Measurements from ENCODE around the gene AK1. TPM values are rescaled to one million over a fixed set of nuclear protein-coding genes. Genes with fewer than 3 reads are reported as not detected.

AK1 gene
- total and polyA plus RNA-seq, 10 of the 15 experiments (the other 5 are each of a cell fraction or from before 2014, with no cell fraction given): 0.23 to 3.1 (median 1.8) TPM

DNA sequence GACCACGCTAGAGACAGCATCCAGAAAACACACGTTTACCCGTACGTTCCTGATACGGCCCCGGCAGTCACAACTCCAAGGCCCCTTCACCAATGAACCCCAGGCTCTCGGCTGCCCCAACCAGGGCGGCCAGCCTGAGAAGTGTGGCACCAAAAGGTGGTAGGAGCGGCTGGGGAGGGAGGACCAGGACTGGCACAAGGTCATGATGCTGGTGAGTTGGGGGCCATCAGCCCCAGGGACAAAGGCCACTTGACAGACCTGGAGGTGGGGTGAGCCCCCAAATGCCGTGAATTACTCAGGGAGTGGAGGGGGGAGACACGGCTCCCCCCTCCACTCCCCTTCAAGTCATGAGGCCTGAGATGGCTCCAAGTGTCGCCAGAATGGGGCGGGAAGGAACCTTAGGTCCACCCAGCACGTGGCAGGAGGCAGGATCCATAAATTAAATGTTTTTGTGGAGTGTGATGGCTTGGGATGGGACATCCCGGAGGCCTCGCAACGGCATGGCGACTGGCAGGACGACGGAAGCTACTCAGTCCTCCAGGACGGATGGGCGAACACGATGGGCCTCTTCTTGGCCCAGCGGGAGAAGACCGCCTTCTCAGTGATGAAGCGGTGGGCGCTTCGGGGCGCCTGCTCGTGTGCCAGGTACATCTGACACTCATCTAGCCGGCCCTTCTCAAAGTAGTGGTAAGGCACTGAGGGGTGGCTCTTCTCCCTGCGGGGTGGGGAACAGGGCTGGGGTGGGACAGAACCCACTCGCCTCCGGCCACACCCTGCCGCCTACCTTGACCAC is 30.6 kb upstream of the AK1 start:
- Histone ChIP-seq H3K36me3 (ENCODE audit: control insufficient read depth in 2 of 2, insufficient read depth in 2 of 2, low read length in 1 of 2) (peaks cover 10 to 21% of the 10 kb centered on the region in 2 experiments; a peak in 2 of 4 replicates), H3K4me3 (no peak overlapping the region), H4K20me1 (ENCODE audit: control insufficient read depth, insufficient read depth) (no peaks in the 10 kb centered on the region), H2AFZ (ENCODE audit: control insufficient read depth, low read depth, low read length) (no peak overlapping the region), H3K27ac (ENCODE audit: control insufficient read depth, insufficient read depth) (no peak overlapping the region), H3K4me2 (ENCODE audit: control insufficient read depth, insufficient read depth) (no peak overlapping the region), H3K4me1 (ENCODE audit: control insufficient read depth, insufficient read depth, low read length) (peaks cover 67% of the 10 kb centered on the region), H3K27me3 (replicated peaks in 1 of 2; ENCODE audit: control insufficient read depth in 2 of 2, insufficient read depth in 2 of 2, low read length in 1 of 2) (no peaks in the 10 kb centered on the region), H3K9ac (ENCODE audit: control insufficient read depth, insufficient read depth, low read length) (no peak overlapping the region), H3K9me3 (replicated peaks; ENCODE audit: control insufficient read depth, insufficient read depth, low read length) (no peaks in the 10 kb centered on the region), H3K79me2 (ENCODE audit: control insufficient read depth, insufficient read depth, low read length) (peaks cover 15% of the 10 kb centered on the region)
- ChIA-PET RAD21 (ENCODE audit: unreplicated experiment) (interaction anchor here (2.8 kb wide), 1 partner anchor 173 kb away, joined by 11 read pairs; the partner anchor contains the start of gene TOR2A), CTCF (no interaction called here), SMC1A (ENCODE audit: uncharacterized antibody, unreplicated experiment) (interaction anchor here (4.9 kb wide), 1 partner anchor 9 kb away, joined by 37 read pairs; the partner anchor contains the start of gene ST6GALNAC4), POLR2A (interaction anchor here (0.7 to 11.0 kb wide), 3 partner anchors 7 to 107 kb away, joined by 3 to 166 read pairs (median 4); partner anchors contain the start of gene ST6GALNAC4)
- 87% methylated on average over 35 of the region's 35 CpGs for WGBS (ENCODE audit: insufficient coverage, insufficient replicate concordance, low lambda C conversion rate, missing lambda C conversion rate)
- BruUV-seq (replicated peaks): no TSS peak
- peak; percentile 34; the same call in 1 of the 2 replicates for TF ChIP-seq POLR2A (IDR thresholded peaks at IDR 0.05; ENCODE audit: low read depth, low read length)
- no peak for TF ChIP-seq BCL11A (IDR thresholded peaks at IDR 0.05; ENCODE audit: low read depth, low read length)
- in situ Hi-C loops (cut with MboI): no loop called here
- intact Hi-C loops (cut with micrococcal nuclease; ENCODE audit: unreplicated experiment): no loop called here
- DNase-seq (ENCODE audit: low read depth, low spot score) (no peak), ATAC-seq (no peak), FAIRE-seq (no peak)

DNA sequence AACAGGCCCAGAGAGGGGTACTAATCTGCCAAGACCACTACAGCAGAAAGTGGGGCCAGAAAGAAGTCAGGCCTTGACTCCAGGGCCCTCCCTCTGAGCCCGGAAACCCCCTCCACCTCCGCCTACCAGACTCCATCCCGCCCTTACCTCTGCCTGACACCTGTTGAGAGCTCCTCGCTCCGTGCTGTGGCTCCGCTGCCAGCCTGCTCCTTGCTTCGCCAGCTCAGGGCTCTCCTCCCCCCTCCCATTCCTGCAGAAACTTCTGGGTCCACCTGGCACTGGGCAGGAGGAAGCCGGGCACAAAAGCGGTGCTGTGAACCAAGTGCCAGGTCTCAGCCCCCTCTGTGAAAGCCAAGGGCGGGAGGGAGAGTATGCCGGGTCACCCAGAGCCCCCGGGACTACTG is 28.3 kb upstream of the AK1 start:
- H3K27ac ChIP-seq (ENCODE audit: control insufficient read depth, insufficient read depth): peak overlapping the region; percentile 90
- SMC1A ChIA-PET (ENCODE audit: uncharacterized antibody, unreplicated experiment): interaction anchor here (1.0 to 4.9 kb wide), 6 partner anchors 11 to 126 kb away, joined by 3 to 37 read pairs (median 5); partner anchors contain the start of gene ST6GALNAC4
- RAD21 ChIA-PET (ENCODE audit: unreplicated experiment): interaction anchor here (0.7 to 10.1 kb wide), 6 partner anchors 8 to 171 kb away, joined by 3 to 92 read pairs (median 6); partner anchors contain the start of genes SH2D3C, ST6GALNAC4 and TOR2A
- no peak for DNase-seq (ENCODE audit: low read depth, low spot score)
- peak overlapping the region; percentile 57 for H3K9ac ChIP-seq (ENCODE audit: control insufficient read depth, insufficient read depth, low read length)
- POLR2A ChIA-PET: interaction anchor here (0.5 to 11.0 kb wide), 9 partner anchors 10 to 474 kb away, joined by 3 to 166 read pairs (median 4); partner anchors contain the start of genes CDK9, SH2D3C and ST6GALNAC4
- intact Hi-C loops (cut with micrococcal nuclease; ENCODE audit: unreplicated experiment) (no loop called here), in situ Hi-C loops (cut with MboI) (no loop called here)
- H3K79me2 ChIP-seq (ENCODE audit: control insufficient read depth, insufficient read depth, low read length): peaks cover 8% of the 10 kb centered on the region
- H3K4me3 ChIP-seq: 0 out of 2 replicates have a peak overlapping the region, but pooled peaks have one; percentile 5
- no peak overlapping the region for H2AFZ ChIP-seq (ENCODE audit: control insufficient read depth, low read depth, low read length)
- H3K4me2 ChIP-seq (ENCODE audit: control insufficient read depth, insufficient read depth): peak overlapping the region; percentile 75
- CTCF ChIA-PET: interaction anchor here (0.7 to 1.6 kb wide), 9 partner anchors 10 to 122 kb away, joined by 3 to 18 read pairs (median 4); partner anchors contain the start of gene ST6GALNAC4
- H3K36me3 ChIP-seq (ENCODE audit: control insufficient read depth in 2 of 2, insufficient read depth in 2 of 2, low read length in 1 of 2): peaks cover 3 to 13% of the 10 kb centered on the region in 2 experiments; a peak in 2 of 4 replicates
- 2% methylated on average over 12 of the region's 12 CpGs for WGBS (ENCODE audit: insufficient coverage, insufficient replicate concordance, low lambda C conversion rate, missing lambda C conversion rate)
- H3K9me3 ChIP-seq (replicated peaks; ENCODE audit: control insufficient read depth, insufficient read depth, low read length): no peaks in the 10 kb centered on the region
- no peaks in the 10 kb centered on the region for H3K27me3 ChIP-seq (replicated peaks in 1 of 2; ENCODE audit: control insufficient read depth in 2 of 2, insufficient read depth in 2 of 2, low read length in 1 of 2)
- H4K20me1 ChIP-seq (ENCODE audit: control insufficient read depth, insufficient read depth): no peaks in the 10 kb centered on the region
- BruUV-seq (replicated peaks): no TSS peak
- peak; percentile 67 for ATAC-seq
- H3K4me1 ChIP-seq (ENCODE audit: control insufficient read depth, insufficient read depth, low read length): peaks cover 61% of the 10 kb centered on the region
- peak; percentile 69 for FAIRE-seq
- TF ChIP-seq, protein P1, sequence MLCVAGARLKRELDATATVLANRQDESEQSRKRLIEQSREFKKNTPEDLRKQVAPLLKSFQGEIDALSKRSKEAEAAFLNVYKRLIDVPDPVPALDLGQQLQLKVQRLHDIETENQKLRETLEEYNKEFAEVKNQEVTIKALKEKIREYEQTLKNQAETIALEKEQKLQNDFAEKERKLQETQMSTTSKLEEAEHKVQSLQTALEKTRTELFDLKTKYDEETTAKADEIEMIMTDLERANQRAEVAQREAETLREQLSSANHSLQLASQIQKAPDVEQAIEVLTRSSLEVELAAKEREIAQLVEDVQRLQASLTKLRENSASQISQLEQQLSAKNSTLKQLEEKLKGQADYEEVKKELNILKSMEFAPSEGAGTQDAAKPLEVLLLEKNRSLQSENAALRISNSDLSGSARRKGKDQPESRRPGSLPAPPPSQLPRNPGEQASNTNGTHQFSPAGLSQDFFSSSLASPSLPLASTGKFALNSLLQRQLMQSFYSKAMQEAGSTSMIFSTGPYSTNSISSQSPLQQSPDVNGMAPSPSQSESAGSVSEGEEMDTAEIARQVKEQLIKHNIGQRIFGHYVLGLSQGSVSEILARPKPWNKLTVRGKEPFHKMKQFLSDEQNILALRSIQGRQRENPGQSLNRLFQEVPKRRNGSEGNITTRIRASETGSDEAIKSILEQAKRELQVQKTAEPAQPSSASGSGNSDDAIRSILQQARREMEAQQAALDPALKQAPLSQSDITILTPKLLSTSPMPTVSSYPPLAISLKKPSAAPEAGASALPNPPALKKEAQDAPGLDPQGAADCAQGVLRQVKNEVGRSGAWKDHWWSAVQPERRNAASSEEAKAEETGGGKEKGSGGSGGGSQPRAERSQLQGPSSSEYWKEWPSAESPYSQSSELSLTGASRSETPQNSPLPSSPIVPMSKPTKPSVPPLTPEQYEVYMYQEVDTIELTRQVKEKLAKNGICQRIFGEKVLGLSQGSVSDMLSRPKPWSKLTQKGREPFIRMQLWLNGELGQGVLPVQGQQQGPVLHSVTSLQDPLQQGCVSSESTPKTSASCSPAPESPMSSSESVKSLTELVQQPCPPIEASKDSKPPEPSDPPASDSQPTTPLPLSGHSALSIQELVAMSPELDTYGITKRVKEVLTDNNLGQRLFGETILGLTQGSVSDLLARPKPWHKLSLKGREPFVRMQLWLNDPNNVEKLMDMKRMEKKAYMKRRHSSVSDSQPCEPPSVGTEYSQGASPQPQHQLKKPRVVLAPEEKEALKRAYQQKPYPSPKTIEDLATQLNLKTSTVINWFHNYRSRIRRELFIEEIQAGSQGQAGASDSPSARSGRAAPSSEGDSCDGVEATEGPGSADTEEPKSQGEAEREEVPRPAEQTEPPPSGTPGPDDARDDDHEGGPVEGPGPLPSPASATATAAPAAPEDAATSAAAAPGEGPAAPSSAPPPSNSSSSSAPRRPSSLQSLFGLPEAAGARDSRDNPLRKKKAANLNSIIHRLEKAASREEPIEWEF (IDR thresholded peaks at IDR 0.05; ENCODE audit: insufficient replicate concordance, low read depth, low read length): no peak
- no peak for TF ChIP-seq NR2C2 (IDR thresholded peaks at IDR 0.05; ENCODE audit: borderline replicate concordance, control insufficient read depth, insufficient read length, low read depth)
- no peak for TF ChIP-seq KLF5 (IDR thresholded peaks at IDR 0.05; ENCODE audit: partially characterized antibody)
- TF ChIP-seq ZZZ3 (IDR thresholded peaks at IDR 0.05; ENCODE audit: control insufficient read depth, insufficient read length, low read depth): no peak

Measured in GM12878 (cell line).